Right lobe of liver (tissue), 4 donors: ENCODE results near the gene CEBPZOS.

Experiments used
- POLR2A ChIP-seq: fragments of 450-650 bp; IDR thresholded peaks from one replicate; pipeline ENCODE4 v1.6.1; 2017; ENCODE audit warnings: antibody characterized with exemption, mild to moderate bottlenecking
- TF ChIP-seq, protein P1 (sequence below), 4 donors: fragments of 200-600 bp in 3 of 4; fragments of 450-650 bp in 1 of 4; IDR thresholded peaks; one replicate each; pipeline versions ENCODE4 v1.5.1 to v1.8.0; 2016 to 2022; ENCODE audit warnings: antibody characterized with exemption in 4 of 4, mild to moderate bottlenecking in 2 of 4
- donor health status: DM: no; HTN: no; CAD: no.
- donor health status: DM: no; HTN: no; CAD: no.
- donor health status: DM: no; HTN: yes; CAD: no.

DNA sequence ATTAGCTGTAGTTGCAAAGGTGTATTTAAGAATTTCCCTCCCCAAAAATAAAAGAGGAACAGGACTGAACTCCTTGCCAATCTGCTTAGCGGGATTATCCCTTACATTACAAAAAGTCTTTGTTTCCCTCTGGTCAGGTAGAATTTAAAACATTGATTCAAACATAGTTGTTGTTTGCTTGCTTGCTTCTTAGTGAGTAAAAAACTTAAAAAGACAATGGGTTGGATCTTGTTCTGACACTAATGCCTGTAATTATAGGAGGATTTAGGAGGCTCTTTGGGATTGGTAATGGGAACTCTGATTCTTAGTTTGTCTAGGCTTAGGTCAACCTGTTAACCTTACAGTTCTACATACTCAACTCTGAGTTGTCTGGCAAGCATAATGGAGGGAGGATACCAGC is 3.7 kb upstream of the CEBPZOS start:
- no peak for TF ChIP-seq POLR2A
- TF ChIP-seq, protein P1, sequence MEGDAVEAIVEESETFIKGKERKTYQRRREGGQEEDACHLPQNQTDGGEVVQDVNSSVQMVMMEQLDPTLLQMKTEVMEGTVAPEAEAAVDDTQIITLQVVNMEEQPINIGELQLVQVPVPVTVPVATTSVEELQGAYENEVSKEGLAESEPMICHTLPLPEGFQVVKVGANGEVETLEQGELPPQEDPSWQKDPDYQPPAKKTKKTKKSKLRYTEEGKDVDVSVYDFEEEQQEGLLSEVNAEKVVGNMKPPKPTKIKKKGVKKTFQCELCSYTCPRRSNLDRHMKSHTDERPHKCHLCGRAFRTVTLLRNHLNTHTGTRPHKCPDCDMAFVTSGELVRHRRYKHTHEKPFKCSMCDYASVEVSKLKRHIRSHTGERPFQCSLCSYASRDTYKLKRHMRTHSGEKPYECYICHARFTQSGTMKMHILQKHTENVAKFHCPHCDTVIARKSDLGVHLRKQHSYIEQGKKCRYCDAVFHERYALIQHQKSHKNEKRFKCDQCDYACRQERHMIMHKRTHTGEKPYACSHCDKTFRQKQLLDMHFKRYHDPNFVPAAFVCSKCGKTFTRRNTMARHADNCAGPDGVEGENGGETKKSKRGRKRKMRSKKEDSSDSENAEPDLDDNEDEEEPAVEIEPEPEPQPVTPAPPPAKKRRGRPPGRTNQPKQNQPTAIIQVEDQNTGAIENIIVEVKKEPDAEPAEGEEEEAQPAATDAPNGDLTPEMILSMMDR (IDR thresholded peaks at IDR 0.05): no peak
